Colonic mucosa (tissue), 4 donors: Measurements from ENCODE around the gene LIX1L. TPM values are rescaled to one million over a fixed set of nuclear protein-coding genes. Genes with fewer than 3 reads are reported as not detected.
"Not testable (repeated sequence)": the region's sequence is repeated elsewhere in the genome, so short reads cannot be mapped to it uniquely, and the experiment has no call there.

Source experiments
- DNase-seq: peaks from one replicate; pipeline ENCODE4 v3.0.0-alpha.2; 2020
- H3K27ac ChIP-seq: fragments of 200-600 bp; one replicate; pipeline ENCODE4 v1.8.0; 2021
- H3K27me3 ChIP-seq: fragments of 200-600 bp; one replicate; pipeline ENCODE4 v1.8.0; 2021
- H3K36me3 ChIP-seq: fragments of 200-600 bp; one replicate; pipeline ENCODE4 v1.8.0; 2021
- H3K4me1 ChIP-seq: fragments of 200-600 bp; one replicate; pipeline ENCODE4 v1.8.0; 2021; ENCODE audit warnings: mild to moderate bottlenecking
- H3K4me3 ChIP-seq: fragments of 200-600 bp; one replicate; pipeline ENCODE4 v1.8.0; 2021
- H3K9ac ChIP-seq, 2 donors: one replicate each; pipeline ENCODE4 v1.7.0; 2013; ENCODE audit warnings: control low read depth in 2 of 2, low read depth in 2 of 2, low read length in 2 of 2
- H3K9me3 ChIP-seq: fragments of 200-600 bp; one replicate; pipeline ENCODE4 v1.8.0; 2021
- intact Hi-C: fragments of 100-400 bp; cut with DNase I; formaldehyde crosslinking; loops from one replicate; pipeline ENCODE4 v1.14.1; 2022
- total RNA-seq, 2 donors: library from RNA; stranded (reverse); fragmentation: NEBNext Ultra II Directional in 1 of 2; extraction: Animal tissue kit (Norgen Biotek cat#: 25700) in 1 of 2; gene quantifications; one replicate each; pipeline ENCODE4 v1.2.1, GENCODE V29; 2021
- TF ChIP-seq, protein P1 (sequence below): fragments of 200-600 bp; IDR thresholded peaks from one replicate; pipeline ENCODE4 v1.8.0; 2022; ENCODE audit warnings: antibody characterized with exemption, mild to moderate bottlenecking
- donor health status: healthy.
- donor health status: DM: no; HTN: no; CAD: no.
- donor health status: DM: no; HTN: no; CAD: no.

LIX1L gene
- total RNA-seq, 2 donors from 2014 or later, result 4.7 to 8.6 TPM

GRCh38 chr1:145935708-145936107 lies 22.1 kb downstream of the LIX1L start:
- H3K36me3 ChIP-seq, result no peaks in the 10 kb centered on the region
- H3K4me3 ChIP-seq, result no peak overlapping the region
- no peaks in the 10 kb centered on the region for H3K4me1 ChIP-seq
- no peaks in the 10 kb centered on the region for H3K9me3 ChIP-seq
- intact Hi-C loops, result no loop called here
- TF ChIP-seq, protein P1, sequence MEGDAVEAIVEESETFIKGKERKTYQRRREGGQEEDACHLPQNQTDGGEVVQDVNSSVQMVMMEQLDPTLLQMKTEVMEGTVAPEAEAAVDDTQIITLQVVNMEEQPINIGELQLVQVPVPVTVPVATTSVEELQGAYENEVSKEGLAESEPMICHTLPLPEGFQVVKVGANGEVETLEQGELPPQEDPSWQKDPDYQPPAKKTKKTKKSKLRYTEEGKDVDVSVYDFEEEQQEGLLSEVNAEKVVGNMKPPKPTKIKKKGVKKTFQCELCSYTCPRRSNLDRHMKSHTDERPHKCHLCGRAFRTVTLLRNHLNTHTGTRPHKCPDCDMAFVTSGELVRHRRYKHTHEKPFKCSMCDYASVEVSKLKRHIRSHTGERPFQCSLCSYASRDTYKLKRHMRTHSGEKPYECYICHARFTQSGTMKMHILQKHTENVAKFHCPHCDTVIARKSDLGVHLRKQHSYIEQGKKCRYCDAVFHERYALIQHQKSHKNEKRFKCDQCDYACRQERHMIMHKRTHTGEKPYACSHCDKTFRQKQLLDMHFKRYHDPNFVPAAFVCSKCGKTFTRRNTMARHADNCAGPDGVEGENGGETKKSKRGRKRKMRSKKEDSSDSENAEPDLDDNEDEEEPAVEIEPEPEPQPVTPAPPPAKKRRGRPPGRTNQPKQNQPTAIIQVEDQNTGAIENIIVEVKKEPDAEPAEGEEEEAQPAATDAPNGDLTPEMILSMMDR, result no peak
- no peak overlapping the region for H3K9ac ChIP-seq
- no peaks in the 10 kb centered on the region for H3K27me3 ChIP-seq
- no peak for DNase-seq
- no peak overlapping the region for H3K27ac ChIP-seq

- H3K27ac ChIP-seq, H3K9me3 ChIP-seq, H3K27me3 ChIP-seq, H3K36me3 ChIP-seq, intact Hi-C loops, H3K4me3 ChIP-seq, H3K9ac ChIP-seq, DNase-seq, H3K4me1 ChIP-seq: not testable (repeated sequence)
Observed at GRCh38 chr1:145932522-145933009, 25.3 kb downstream of the LIX1L start.

DNA sequence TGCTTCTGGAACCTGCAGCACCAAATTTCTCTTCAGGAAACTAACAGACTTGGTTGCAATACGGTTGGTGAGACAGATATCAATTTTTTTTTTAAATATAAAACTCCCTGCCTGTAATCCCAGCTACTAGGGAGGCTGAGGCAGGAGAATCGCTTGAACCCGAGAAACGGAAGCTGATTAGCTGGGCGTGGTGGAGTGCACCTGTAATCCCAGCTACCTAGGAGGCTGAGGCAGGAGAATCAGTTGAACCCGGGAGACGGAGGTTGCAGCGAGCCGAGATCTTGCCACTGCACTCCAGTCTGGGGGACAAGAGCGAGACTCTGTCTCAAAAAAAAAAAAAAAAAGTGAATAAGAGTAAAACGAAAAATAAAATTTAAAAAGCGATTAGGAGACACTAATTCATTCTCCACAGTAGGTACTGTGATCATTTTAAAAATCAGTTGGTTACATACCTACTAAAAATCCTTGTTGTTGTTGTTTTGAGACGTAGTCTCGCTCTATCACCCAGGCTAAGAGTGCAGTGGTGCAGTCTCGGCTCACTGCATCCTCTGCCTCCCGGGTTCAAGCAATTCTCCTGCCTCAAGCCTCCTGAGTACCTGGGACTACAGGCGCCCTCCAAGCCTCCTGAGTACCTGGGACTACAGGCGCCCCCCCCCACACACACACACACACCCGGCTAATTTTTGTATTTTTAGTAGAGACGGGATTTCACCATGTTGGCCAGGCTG lies 29.7 kb downstream of the LIX1L start:
- peak overlapping the region; percentile 89 for H3K27ac ChIP-seq
- intact Hi-C loops, result no loop called here
- H3K36me3 ChIP-seq, result no peaks in the 10 kb centered on the region
- H3K4me1 ChIP-seq, result peaks cover 8% of the 10 kb centered on the region
- no peaks in the 10 kb centered on the region for H3K27me3 ChIP-seq
- TF ChIP-seq, protein P1, result no peak
- H3K9me3 ChIP-seq, result no peaks in the 10 kb centered on the region
- H3K4me3 ChIP-seq, result peak overlapping the region; percentile 75
- DNase-seq, result peak; percentile 28
- peak overlapping the region; percentile 66 to 97 for H3K9ac ChIP-seq

DNA sequence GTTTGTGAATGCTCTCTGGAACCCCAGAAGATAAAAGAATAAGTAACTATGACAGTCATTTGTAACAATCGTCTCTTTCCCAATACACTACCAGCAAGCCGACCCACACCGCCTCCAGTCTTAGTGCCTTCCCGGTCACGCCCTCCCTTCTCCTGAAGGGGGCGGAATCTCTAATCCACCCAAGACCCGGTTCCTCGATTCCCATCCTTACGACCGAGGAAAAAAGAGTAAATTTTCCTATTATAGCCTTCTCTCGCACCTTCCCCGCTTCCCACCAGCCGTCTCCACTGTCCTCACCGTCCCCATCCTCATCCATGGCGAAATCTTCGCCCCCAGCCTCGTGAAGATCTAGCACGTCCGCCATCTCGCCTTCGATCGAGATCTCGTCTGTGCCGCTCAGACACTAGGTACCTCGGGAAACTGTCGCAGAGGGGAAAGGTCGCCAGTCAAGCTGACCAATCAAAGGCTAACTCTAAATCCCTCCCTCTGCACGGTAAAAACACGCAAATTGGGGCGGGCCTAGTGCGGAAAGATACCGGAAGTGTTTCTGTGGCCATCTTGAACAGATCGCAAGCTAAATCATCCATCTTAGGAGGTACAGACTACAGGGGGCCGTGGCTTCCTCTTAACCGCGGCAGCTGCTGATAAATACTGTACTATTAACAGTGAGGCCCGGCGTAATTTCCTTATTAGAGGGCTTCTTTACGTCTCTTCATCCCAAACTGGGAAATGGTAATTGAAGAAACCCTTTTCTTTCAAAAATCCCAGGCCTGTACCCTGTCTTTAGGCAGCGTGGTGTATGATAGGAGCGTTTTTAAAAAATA lies 30.5 kb downstream of the LIX1L start, which contains the start of gene RBM8A:
Gene RBM8A, minus strand, starts transcription at position 422 of the 824 bp plus-strand sequence. Its CDS starts 58 bp downstream, at position 364.
- intact Hi-C loops, result no loop called here
- H3K9me3 ChIP-seq, result no peaks in the 10 kb centered on the region
- peak; percentile 96 for DNase-seq

DNA sequence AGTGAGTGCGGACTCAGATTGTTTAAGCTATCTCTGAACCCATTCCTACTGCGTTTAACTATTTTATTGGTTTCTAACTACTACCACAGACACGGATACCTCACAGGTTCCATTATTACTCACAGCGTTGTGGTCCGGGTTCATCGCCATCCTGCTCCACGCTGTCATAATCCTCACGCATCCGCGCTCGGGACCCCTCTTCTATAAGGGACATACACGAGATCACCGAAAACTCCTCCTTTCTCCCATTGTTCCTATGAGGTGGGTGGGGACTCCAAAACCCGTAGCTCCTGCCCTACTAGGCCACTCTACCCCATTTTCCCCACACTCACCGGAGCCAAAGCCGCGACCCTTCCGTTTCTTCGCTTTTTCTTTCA lies 31.1 kb downstream of the LIX1L start:
- peak overlapping the region; percentile 89 for H3K27ac ChIP-seq
- intact Hi-C loops, result no loop called here
- no peaks in the 10 kb centered on the region for H3K9me3 ChIP-seq
- no peak for DNase-seq
- H3K4me3 ChIP-seq, result peak overlapping the region; percentile 75
- no peaks in the 10 kb centered on the region for H3K27me3 ChIP-seq
- TF ChIP-seq, protein P1, result no peak
- no peaks in the 10 kb centered on the region for H3K36me3 ChIP-seq
- peak overlapping the region; percentile 77 to 97 for H3K9ac ChIP-seq
- peaks cover 8% of the 10 kb centered on the region for H3K4me1 ChIP-seq

More for the DNA sequence above, 30.5 kb downstream of the LIX1L start, which contains the start of gene RBM8A:
- Histone ChIP-seq H3K27ac (peak within 1 kb of the TSS; percentile 89), H3K4me1 (peaks cover 8% of the 10 kb centered on the region), H3K36me3 (no peaks in the 10 kb centered on the region), H3K9ac (peak within 1 kb of the TSS; percentile 77 to 97), H3K27me3 (no peaks in the 10 kb centered on the region), H3K4me3 (peak within 1 kb of the TSS; percentile 75)
- TF ChIP-seq, protein P1, result peak; percentile 65
